ENCODE measurements around the gene CEP85. TPM values are rescaled to one million over a fixed set of nuclear protein-coding genes. Genes with fewer than 3 reads are reported as not detected.

The CEP85 gene
- total and polyA plus RNA-seq, 10 of the 15 experiments (the other 5 are each of a cell fraction or from before 2014, with no cell fraction given), result 8.4 to 26.8 (median 21.5) TPM

DNA sequence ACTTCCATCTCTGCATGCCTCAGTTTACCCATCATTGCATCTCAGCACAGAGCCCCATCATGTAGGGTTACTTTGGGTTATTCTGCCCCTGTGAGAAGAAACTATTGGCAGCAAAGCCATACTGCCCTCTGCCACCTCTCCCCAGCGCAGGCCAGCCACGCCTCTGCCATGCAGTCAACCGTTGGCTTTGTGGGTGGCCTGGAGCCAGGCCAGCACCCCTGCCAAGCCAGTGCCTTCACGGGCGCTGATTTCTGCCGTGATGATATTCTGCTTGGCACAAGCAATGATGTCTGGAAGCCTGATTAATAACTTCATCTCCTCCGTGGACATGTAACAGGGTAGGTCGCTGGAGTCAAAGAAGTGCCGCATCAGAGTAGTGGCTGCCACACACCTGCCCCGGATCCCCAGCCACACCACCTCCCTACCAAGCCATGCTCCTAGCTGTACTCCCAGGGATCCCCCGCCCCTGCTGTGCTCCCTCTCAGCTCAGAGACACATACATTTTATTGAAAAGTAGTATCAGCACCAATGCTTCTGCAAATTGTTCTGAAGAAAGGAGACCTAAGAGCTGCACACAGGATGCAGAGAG, 15.0 kb upstream of the CEP85 start:
- DNase-seq (ENCODE audit: low read depth, low spot score) (no peak), FAIRE-seq (no peak), ATAC-seq (no peak)
- Histone ChIP-seq H3K27me3 (replicated peaks in 1 of 2; ENCODE audit: control insufficient read depth in 2 of 2, insufficient read depth in 2 of 2, low read length in 1 of 2) (no peaks in the 10 kb centered on the region; a peak in 1 of 4 replicates), H3K79me2 (ENCODE audit: control insufficient read depth, insufficient read depth, low read length) (no peaks in the 10 kb centered on the region), H3K36me3 (ENCODE audit: control insufficient read depth in 2 of 2, insufficient read depth in 2 of 2, low read length in 1 of 2) (no peaks in the 10 kb centered on the region), H3K4me2 (ENCODE audit: control insufficient read depth, insufficient read depth) (no peak overlapping the region), H3K9ac (ENCODE audit: control insufficient read depth, insufficient read depth, low read length) (no peak overlapping the region), H3K4me1 (ENCODE audit: control insufficient read depth, insufficient read depth, low read length) (no peaks in the 10 kb centered on the region), H3K4me3 (no peak overlapping the region), H3K9me3 (replicated peaks; ENCODE audit: control insufficient read depth, insufficient read depth, low read length) (no peaks in the 10 kb centered on the region), H3K27ac (ENCODE audit: control insufficient read depth, insufficient read depth) (no peak overlapping the region), H4K20me1 (ENCODE audit: control insufficient read depth, insufficient read depth) (no peaks in the 10 kb centered on the region; the same call in 1 of the 2 replicates), H2AFZ (ENCODE audit: control insufficient read depth, low read depth, low read length) (no peak overlapping the region)
- POLR2A ChIA-PET, result no interaction called here
- CTCF ChIA-PET, result interaction anchor here (5.5 kb wide), 1 partner anchor 15 kb away, joined by 19 read pairs; the partner anchor contains the start of gene CEP85
- RAD21 ChIA-PET (ENCODE audit: unreplicated experiment), result no interaction called here
- 57% methylated on average over 11 of the region's 11 CpGs for WGBS (ENCODE audit: insufficient coverage, insufficient replicate concordance, low lambda C conversion rate, missing lambda C conversion rate)
- intact Hi-C loops (cut with micrococcal nuclease; ENCODE audit: unreplicated experiment), result no loop called here
- TF ChIP-seq ZNF24 (IDR thresholded peaks at IDR 0.05), result no peak
- TF ChIP-seq MTA2 (IDR thresholded peaks at IDR 0.05; ENCODE audit: low read depth), result no peak
- no peak for TF ChIP-seq ZBED1 (IDR thresholded peaks at IDR 0.05; ENCODE audit: borderline replicate concordance)
- no peak for TF ChIP-seq MYC (IDR thresholded peaks at IDR 0.05; ENCODE audit: insufficient read depth, insufficient read length, insufficient replicate concordance, low read length, severe bottlenecking)
- TF ChIP-seq, protein P1, sequence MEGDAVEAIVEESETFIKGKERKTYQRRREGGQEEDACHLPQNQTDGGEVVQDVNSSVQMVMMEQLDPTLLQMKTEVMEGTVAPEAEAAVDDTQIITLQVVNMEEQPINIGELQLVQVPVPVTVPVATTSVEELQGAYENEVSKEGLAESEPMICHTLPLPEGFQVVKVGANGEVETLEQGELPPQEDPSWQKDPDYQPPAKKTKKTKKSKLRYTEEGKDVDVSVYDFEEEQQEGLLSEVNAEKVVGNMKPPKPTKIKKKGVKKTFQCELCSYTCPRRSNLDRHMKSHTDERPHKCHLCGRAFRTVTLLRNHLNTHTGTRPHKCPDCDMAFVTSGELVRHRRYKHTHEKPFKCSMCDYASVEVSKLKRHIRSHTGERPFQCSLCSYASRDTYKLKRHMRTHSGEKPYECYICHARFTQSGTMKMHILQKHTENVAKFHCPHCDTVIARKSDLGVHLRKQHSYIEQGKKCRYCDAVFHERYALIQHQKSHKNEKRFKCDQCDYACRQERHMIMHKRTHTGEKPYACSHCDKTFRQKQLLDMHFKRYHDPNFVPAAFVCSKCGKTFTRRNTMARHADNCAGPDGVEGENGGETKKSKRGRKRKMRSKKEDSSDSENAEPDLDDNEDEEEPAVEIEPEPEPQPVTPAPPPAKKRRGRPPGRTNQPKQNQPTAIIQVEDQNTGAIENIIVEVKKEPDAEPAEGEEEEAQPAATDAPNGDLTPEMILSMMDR (IDR thresholded peaks at IDR 0.05 in 2 of 3, conservative IDR thresholded peaks at IDR 0.05 in 1 of 3; ENCODE audit: control insufficient read depth in 2 of 3, extremely low read depth in 1 of 3, insufficient read depth in 1 of 3, low read depth in 3 of 3, low read length in 3 of 3), result no peak
- TF ChIP-seq, protein P2, sequence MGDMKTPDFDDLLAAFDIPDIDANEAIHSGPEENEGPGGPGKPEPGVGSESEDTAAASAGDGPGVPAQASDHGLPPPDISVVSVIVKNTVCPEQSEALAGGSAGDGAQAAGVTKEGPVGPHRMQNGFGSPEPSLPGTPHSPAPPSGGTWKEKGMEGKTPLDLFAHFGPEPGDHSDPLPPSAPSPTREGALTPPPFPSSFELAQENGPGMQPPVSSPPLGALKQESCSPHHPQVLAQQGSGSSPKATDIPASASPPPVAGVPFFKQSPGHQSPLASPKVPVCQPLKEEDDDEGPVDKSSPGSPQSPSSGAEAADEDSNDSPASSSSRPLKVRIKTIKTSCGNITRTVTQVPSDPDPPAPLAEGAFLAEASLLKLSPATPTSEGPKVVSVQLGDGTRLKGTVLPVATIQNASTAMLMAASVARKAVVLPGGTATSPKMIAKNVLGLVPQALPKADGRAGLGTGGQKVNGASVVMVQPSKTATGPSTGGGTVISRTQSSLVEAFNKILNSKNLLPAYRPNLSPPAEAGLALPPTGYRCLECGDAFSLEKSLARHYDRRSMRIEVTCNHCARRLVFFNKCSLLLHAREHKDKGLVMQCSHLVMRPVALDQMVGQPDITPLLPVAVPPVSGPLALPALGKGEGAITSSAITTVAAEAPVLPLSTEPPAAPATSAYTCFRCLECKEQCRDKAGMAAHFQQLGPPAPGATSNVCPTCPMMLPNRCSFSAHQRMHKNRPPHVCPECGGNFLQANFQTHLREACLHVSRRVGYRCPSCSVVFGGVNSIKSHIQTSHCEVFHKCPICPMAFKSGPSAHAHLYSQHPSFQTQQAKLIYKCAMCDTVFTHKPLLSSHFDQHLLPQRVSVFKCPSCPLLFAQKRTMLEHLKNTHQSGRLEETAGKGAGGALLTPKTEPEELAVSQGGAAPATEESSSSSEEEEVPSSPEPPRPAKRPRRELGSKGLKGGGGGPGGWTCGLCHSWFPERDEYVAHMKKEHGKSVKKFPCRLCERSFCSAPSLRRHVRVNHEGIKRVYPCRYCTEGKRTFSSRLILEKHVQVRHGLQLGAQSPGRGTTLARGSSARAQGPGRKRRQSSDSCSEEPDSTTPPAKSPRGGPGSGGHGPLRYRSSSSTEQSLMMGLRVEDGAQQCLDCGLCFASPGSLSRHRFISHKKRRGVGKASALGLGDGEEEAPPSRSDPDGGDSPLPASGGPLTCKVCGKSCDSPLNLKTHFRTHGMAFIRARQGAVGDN (IDR thresholded peaks at IDR 0.05), result no peak
- TF ChIP-seq NR2C1 (IDR thresholded peaks at IDR 0.05), result no peak
- TF ChIP-seq, protein P3, sequence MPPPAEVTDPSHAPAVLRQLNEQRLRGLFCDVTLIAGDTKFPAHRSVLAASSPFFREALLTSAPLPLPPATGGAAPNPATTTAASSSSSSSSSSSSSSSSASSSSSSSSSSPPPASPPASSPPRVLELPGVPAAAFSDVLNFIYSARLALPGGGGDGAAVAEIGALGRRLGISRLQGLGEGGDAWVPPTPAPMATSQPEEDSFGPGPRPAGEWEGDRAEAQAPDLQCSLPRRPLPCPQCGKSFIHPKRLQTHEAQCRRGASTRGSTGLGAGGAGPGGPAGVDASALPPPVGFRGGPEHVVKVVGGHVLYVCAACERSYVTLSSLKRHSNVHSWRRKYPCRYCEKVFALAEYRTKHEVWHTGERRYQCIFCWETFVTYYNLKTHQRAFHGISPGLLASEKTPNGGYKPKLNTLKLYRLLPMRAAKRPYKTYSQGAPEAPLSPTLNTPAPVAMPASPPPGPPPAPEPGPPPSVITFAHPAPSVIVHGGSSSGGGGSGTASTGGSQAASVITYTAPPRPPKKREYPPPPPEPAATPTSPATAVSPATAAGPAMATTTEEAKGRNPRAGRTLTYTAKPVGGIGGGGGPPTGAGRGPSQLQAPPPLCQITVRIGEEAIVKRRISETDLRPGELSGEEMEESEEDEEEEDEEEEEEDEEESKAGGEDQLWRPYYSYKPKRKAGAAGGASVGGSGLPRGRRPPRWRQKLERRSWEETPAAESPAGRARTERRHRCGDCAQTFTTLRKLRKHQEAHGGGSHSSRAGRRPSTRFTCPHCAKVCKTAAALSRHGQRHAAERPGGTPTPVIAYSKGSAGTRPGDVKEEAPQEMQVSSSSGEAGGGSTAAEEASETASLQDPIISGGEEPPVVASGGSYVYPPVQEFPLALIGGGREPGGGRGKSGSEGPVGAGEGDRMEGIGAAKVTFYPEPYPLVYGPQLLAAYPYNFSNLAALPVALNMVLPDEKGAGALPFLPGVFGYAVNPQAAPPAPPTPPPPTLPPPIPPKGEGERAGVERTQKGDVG (CRISPR knock-in tag; IDR thresholded peaks at IDR 0.05), result no peak
- TF ChIP-seq POU2F2 (IDR thresholded peaks at IDR 0.05; ENCODE audit: borderline replicate concordance, low read depth, low read length), result no peak
- no peak for TF ChIP-seq SMAD5 (IDR thresholded peaks at IDR 0.05; ENCODE audit: low read depth)
- in situ Hi-C loops (cut with MboI), result no loop called here
- SMC1A ChIA-PET (ENCODE audit: uncharacterized antibody, unreplicated experiment), result no interaction called here
- no TSS peak for BruUV-seq (replicated peaks)
